Measurements from ENCODE around the gene CAPRIN2.

Gene CAPRIN2, protein sequence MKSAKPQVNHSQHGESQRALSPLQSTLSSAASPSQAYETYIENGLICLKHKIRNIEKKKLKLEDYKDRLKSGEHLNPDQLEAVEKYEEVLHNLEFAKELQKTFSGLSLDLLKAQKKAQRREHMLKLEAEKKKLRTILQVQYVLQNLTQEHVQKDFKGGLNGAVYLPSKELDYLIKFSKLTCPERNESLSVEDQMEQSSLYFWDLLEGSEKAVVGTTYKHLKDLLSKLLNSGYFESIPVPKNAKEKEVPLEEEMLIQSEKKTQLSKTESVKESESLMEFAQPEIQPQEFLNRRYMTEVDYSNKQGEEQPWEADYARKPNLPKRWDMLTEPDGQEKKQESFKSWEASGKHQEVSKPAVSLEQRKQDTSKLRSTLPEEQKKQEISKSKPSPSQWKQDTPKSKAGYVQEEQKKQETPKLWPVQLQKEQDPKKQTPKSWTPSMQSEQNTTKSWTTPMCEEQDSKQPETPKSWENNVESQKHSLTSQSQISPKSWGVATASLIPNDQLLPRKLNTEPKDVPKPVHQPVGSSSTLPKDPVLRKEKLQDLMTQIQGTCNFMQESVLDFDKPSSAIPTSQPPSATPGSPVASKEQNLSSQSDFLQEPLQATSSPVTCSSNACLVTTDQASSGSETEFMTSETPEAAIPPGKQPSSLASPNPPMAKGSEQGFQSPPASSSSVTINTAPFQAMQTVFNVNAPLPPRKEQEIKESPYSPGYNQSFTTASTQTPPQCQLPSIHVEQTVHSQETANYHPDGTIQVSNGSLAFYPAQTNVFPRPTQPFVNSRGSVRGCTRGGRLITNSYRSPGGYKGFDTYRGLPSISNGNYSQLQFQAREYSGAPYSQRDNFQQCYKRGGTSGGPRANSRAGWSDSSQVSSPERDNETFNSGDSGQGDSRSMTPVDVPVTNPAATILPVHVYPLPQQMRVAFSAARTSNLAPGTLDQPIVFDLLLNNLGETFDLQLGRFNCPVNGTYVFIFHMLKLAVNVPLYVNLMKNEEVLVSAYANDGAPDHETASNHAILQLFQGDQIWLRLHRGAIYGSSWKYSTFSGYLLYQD

GRCh38 chr12:30754750-30755394, at the start of gene CAPRIN2:
Gene CAPRIN2, minus strand, starts transcription at chr12:30754951. Its CDS starts 1,431 bp downstream, at chr12:30753520.
- peak; percentile 92 for DNase-seq

DNA sequence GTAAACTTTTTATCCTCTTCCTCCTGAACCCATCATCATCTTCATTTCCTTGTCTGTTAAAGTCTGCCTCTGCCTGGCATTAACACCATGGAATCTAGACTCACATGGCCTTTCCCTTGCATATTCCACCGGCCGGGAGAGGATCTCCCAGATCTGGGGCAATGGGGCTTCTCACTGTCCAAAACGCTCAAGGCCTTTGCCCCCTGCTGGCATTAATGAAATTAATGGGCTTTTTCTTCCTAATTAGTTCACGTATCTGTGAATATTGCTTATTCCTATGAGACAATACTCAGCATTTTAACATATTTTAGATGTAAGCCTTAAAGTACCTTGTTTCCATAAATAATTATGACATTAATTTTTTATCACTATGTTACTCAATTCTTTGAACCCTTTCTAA, 42.9 kb upstream of the CAPRIN2 start:
- no peak for DNase-seq

- DNase-seq = no peak
Measured at GRCh38 chr12:30796891-30797371, 42.2 kb upstream of the CAPRIN2 start.

DNA sequence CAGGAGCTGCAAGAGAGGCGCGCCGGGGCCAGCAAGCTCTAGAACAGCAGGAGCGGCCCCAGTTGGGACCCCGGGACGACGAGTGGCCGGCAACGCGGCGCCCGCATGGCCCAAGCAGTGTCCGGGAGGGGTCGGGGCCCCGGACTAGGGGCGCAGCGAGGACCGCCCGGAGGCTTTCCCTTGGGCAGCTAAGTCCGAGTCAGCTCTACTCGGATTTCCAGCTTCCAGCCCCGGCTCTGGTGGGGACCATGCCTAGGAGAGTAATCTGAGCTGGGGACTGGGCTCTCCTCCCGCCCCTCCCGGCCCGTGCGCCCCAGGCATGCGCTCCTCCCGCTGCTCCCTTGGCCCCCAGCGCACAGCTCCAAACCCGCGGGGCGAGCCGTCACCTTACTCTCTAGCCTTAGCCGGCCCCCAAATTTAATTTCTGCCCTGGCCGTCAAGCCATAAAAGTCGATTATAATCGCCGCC, 41.6 kb upstream of the CAPRIN2 start:
- DNase-seq = no peak

DNA sequence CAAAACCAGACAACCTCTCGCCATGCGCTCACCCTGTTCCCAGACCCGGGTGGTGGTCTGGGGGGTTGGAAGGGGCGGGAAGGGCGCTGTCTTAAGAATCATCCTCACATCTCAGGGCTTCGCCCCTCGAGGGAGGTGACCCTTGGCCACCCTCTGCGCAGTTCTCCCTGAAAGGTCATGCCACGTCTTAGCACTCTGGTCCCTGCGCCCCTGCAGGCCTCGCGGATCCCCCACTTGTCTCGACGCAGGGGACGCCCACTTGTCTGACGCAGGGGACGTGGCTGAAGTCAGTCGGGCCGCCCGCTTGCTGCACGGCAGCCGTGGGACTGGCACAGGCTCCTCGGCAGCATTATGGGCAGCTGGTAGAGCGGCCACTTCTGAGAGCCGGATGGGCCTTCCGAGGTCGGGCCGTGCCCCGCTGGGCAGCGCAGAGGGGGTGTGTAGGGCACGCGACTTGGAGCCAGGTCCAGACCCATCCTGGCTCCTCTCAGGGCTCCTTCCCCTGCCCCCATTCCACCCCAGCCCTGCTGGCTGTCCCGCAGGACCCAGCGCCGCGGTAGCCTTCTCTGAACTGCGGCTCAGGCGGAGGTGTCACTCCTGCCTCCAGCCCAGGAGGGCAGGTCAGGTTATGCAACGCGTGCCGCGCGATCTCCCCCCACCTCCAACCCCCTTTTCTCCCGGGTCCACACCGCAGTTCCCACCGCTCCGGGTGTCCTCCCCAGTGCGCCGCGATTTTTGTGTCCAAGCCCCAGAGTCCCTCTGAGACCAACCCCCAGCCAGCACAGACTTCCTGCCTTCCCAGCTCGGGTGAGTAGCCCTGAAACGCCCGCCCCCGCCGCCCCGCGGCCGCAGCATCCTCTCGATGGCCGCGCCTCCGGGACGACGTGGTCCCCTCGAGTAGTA, 40.9 kb upstream of the CAPRIN2 start:
- DNase-seq = no peak

DNA sequence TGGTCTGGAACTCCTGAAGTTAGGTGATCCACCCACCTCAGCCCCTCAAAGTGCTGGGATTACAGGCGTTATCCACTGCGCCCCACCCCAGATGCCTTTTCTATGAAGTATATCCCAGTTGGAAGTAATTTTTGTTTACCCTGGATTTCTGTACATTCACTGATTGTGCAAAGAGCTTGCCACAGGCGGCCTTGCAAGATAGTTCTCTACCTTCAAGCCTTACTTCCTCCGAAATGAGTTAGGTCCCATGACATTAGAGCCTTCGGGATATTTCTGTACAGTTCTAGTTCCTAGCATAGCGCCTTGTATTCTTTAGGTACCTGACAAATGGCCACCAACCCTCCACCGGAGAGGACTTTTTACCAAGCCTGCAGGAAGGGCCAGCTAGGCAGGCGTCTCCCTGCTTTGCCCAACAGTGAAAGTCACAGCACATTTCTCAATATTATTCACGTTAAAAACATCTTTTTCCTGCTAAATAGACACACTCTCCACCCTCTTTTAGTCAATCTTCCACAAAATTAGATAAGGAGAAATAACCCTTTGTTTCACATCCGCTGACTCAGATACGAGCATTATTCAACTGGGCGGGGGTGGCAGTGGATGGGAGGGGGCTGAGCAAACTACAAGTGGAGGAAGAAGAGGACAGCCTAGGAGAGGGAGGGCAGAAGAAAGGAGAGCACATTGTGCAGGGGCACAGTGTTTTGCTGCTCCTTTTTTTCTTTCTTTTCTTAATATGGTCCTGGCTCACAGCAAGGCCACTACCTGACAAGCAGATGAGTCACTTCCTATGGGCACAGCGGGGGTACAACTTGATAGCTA, 40.0 kb upstream of the CAPRIN2 start:
- DNase-seq = no peak

GRCh38 chr12:30794020-30794419, 39.3 kb upstream of the CAPRIN2 start:
- no peak for DNase-seq

DNA sequence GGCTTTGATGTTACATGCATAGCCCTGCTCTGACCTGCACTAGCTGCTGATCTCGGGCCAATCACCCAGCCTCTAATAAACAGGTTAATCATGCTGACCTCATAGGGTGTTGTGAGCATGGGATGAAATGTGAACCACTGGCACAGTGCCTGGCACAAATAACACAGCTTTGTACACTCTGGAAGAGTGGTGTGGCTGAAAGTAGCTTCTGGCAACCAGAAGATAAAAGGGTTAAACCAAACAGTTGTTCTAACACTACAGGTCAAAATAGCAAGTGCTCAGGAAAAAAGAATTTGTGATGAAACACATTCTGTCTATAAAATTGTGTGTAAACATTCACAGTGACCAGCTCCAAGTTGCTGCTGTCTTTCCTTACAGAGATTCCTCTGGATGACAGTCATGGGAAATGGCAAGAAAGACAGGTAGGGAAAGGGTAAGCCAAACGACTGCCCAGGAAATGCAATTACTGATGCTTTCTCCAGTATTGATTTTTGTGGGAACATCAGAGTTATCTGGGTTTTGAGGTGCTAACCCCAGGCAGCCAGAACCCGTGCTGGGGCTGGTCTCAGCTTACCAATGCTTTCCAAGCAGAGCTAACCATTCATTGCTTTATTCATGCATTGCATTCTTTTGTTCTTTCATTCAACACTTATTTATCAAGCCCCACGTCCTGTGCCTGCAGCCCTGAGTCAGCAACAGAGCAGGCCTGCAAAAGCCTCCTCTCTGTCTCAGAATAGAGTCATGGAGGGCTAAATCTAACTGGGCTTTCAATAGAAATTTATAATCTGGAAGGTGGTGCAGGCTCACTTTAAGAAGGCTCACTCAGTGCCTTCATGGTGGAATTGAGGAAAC, 38.1 kb upstream of the CAPRIN2 start:
- no peak for DNase-seq

GRCh38 chr12:30792085-30792484, 37.3 kb upstream of the CAPRIN2 start:
- no peak for DNase-seq

- DNase-seq = no peak
Measured at GRCh38 chr12:30788754-30789153, 34.0 kb upstream of the CAPRIN2 start.

DNA sequence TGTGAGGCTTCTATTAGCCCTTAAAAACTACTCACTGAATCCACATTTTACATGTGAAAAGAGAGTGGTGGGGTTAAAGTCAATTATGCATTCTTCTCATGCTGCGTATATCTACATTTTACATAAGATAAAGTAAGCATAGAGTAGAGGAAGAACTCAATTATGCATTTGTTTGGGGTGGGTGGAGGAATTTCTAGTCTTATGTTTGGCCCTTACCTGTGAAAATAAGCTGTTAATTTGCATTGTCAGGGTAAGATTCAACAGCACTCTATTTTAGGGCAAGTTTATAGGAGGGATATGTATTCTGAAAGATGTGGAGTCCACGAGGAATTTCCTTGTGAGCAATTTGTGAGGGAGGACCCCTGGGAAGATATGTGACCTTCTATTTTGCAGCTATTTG, 30.9 kb upstream of the CAPRIN2 start:
- no peak for DNase-seq

- no peak for DNase-seq
Measured at GRCh38 chr12:30784508-30784907, 29.8 kb upstream of the CAPRIN2 start.

GRCh38 chr12:30783946-30784345, 29.2 kb upstream of the CAPRIN2 start:
- DNase-seq = no peak

- DNase-seq = no peak
Measured at GRCh38 chr12:30782316-30783173, 27.8 kb upstream of the CAPRIN2 start.

DNA sequence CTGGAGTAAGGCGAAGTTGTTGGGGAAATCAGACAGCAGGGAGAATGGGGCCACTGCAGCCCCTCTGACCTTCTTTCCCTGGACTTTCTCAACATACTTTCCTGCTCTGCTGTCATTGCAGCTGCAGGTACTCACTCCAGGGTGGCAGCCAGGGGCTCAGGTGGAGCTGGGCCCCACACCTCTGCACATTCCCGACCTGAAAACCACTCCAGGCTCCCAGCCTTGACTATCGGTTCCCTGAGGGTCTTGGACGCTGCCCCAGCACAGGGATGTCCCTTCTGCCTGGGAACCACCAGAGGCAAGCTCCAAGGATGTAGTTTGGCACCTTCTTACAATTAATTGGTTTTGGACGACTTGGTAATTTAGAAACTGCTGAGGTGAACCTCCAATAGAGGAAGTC, 24.8 kb upstream of the CAPRIN2 start:
- DNase-seq = no peak

GRCh38 chr12:30779178-30779577, 24.4 kb upstream of the CAPRIN2 start:
- DNase-seq = no peak

- no peak for DNase-seq
Measured at GRCh38 chr12:30774599-30774998, 19.8 kb upstream of the CAPRIN2 start.

- DNase-seq = no peak
Measured at GRCh38 chr12:30769802-30770201, 15.1 kb upstream of the CAPRIN2 start.

DNA sequence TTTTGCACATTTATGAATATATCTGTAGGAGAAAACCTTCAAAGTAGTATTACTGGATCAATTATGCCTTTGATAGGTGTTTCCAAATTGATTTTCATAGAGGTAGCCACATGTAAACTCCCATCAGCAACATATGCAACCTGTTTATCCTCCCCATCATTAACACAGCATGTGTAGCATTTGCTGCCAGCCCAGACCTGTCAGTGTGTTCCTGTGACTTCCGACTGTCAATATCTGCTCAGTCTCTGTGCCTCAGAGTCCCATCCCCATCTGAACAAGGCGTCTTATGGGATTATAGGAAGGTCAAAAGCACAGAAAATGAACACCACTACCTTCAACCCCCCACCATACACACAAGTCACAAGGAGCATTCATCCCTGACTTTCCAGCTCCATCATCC, 9.5 kb upstream of the CAPRIN2 start:
- DNase-seq = peak; percentile 63
